Measurements from ENCODE around the gene LYZL1.
"Not testable (repeated sequence)": the region's sequence is repeated elsewhere in the genome, so short reads cannot be mapped to it uniquely, and the experiment has no call there.

Gene LYZL1

GRCh38 chr10:29315814-29316213 is 26.9 kb downstream of the LYZL1 start:
- Mint-ChIP-seq H3K36me3 (ENCODE audit: low read depth) (no peaks in the 10 kb centered on the region), H3K4me3 (no peak overlapping the region), H3K27ac (peak overlapping the region in 2 of 3 experiments; percentile 6 to 52), H3K27me3 (ENCODE audit: low read depth) (peaks cover 10% of the 10 kb centered on the region), H3K9me3 (peaks cover 5% of the 10 kb centered on the region), H3K4me1 (peaks cover 27% of the 10 kb centered on the region)
- TF ChIP-seq, protein P1, sequence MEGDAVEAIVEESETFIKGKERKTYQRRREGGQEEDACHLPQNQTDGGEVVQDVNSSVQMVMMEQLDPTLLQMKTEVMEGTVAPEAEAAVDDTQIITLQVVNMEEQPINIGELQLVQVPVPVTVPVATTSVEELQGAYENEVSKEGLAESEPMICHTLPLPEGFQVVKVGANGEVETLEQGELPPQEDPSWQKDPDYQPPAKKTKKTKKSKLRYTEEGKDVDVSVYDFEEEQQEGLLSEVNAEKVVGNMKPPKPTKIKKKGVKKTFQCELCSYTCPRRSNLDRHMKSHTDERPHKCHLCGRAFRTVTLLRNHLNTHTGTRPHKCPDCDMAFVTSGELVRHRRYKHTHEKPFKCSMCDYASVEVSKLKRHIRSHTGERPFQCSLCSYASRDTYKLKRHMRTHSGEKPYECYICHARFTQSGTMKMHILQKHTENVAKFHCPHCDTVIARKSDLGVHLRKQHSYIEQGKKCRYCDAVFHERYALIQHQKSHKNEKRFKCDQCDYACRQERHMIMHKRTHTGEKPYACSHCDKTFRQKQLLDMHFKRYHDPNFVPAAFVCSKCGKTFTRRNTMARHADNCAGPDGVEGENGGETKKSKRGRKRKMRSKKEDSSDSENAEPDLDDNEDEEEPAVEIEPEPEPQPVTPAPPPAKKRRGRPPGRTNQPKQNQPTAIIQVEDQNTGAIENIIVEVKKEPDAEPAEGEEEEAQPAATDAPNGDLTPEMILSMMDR (IDR thresholded peaks at IDR 0.05; ENCODE audit: unreplicated experiment in 3 of 3), result no peak

DNA sequence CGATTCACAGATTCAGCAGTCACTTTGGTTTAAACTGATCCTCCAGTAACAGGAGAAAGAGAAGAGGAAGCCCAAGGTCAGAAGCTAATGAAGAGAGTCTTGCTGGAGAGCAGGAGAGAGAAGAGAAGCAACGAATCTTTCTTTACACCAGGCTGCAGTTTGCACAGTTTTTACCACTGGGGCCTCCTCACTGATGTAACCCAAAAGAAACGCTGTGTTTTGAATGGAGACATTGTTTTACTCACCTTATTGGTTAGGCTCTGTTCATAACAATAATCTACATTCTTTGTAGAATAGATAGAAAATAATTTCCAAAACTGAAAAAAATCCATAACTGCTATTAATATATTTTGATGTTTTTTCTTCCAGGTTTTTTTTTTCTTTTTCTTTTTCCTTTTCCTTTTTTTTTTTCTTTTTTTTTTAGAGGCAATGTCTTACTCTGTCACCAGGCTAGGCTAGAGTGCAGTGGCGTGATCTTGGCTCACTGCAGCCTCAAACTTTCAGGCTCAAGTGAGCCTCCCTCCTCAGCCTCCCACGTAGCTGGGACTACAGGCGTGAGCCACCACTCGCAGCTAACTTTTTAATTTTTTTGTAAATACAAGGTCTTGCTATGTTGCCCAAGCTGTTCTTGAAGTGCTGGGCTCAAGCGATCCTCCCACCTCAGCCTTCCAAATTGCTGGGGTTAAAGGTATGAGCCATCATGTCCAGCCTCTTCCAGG is 27.6 kb downstream of the LYZL1 start:
- Mint-ChIP-seq H3K4me3 (no peak overlapping the region), H3K36me3 (ENCODE audit: low read depth) (no peaks in the 10 kb centered on the region), H3K27ac (peak overlapping the region in 2 of 3 experiments; percentile 6 to 52), H3K9me3 (peaks cover 5% of the 10 kb centered on the region), H3K4me1 (peaks cover 27% of the 10 kb centered on the region), H3K27me3 (ENCODE audit: low read depth) (peaks cover 7% of the 10 kb centered on the region)
- TF ChIP-seq, protein P1 (IDR thresholded peaks at IDR 0.05; ENCODE audit: unreplicated experiment in 3 of 3), result no peak

GRCh38 chr10:29317027-29317420 is 28.2 kb downstream of the LYZL1 start:
- no peak overlapping the region for H3K27ac Mint-ChIP-seq
- TF ChIP-seq, protein P1 (IDR thresholded peaks at IDR 0.05; ENCODE audit: unreplicated experiment in 3 of 3), result no peak
- H3K9me3 Mint-ChIP-seq, result peaks cover 5% of the 10 kb centered on the region
- no peak overlapping the region for H3K4me3 Mint-ChIP-seq
- peaks cover 5% of the 10 kb centered on the region for H3K27me3 Mint-ChIP-seq (ENCODE audit: low read depth)
- no peaks in the 10 kb centered on the region for H3K36me3 Mint-ChIP-seq (ENCODE audit: low read depth)
- H3K4me1 Mint-ChIP-seq, result peaks cover 27% of the 10 kb centered on the region

- Mint-ChIP-seq H3K36me3 (ENCODE audit: low read depth) (no peaks in the 10 kb centered on the region), H3K9me3 (peaks cover 5% of the 10 kb centered on the region), H3K4me3 (no peak overlapping the region), H3K27ac (peak overlapping the region in 1 of 3 experiments; percentile 52), H3K27me3 (ENCODE audit: low read depth) (peaks cover 5% of the 10 kb centered on the region), H3K4me1 (peaks cover 27% of the 10 kb centered on the region)
- TF ChIP-seq, protein P1 (IDR thresholded peaks at IDR 0.05; ENCODE audit: unreplicated experiment in 3 of 3), result no peak
Measured at GRCh38 chr10:29317423-29318021, 28.7 kb downstream of the LYZL1 start.

DNA sequence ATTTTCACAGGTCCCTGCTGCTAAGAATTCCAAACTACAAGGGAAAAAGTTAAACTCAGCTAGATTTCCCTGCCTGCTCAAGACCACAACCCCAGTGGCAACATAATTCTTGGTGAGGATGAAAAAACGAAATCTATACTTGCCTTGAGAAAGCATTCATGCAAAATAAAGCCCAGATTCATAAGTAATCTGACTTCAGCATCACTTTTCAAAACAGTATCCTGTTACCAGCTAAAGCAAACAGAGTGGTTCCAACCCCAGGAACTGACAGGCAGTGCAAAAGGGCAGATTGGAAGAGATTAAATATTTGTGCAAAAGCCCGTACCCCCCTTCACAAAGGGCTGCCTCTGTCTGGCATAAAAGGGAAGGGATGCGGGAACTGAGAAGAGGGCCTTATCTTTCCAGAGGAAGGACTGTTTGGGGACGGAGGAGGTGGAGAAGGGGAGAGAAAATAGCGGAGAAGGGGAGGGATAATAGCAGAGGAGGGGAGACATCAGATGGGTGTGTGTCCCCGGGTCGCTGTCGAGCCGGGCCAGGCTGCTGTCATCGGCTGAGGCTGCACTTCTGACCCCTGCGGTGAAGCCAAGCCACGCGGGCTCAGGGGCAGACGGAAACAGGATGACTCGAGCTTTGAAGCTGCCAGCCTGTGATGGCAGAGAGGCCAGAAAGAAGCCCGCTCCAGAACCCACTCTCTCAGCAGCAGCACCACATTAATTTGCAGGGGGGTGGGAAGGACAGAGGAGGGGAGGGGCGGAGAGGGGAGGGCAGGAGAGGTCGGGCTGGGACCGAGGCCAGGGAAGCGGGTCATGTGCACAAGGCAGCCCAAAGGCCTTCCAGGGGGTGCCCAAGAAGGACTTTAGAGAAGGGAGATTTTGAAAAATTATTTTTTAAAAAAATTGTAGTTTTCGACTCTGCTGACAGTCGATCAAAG is 29.5 kb downstream of the LYZL1 start:
- H3K27me3 Mint-ChIP-seq (ENCODE audit: low read depth), result not testable (repeated sequence)
- peaks cover 35% of the 10 kb centered on the region for H3K4me1 Mint-ChIP-seq

GRCh38 chr10:29319205-29319781 is 30.4 kb downstream of the LYZL1 start:
- H3K9me3 Mint-ChIP-seq, result peaks cover 2% of the 10 kb centered on the region
- no peaks in the 10 kb centered on the region for H3K36me3 Mint-ChIP-seq (ENCODE audit: low read depth)
- H3K4me1 Mint-ChIP-seq, result peaks cover 36% of the 10 kb centered on the region
- H3K4me3 Mint-ChIP-seq, result peak overlapping the region in 1 of 3 experiments; percentile 19
- TF ChIP-seq, protein P1 (IDR thresholded peaks at IDR 0.05; ENCODE audit: unreplicated experiment in 3 of 3), result no peak
- peak overlapping the region; percentile 47 to 75 (median 64) for H3K27ac Mint-ChIP-seq
- peaks cover 5% of the 10 kb centered on the region for H3K27me3 Mint-ChIP-seq (ENCODE audit: low read depth)

More for the DNA sequence above, 29.5 kb downstream of the LYZL1 start:
- H3K4me3 Mint-ChIP-seq, result peak overlapping the region; percentile 7 to 42 (median 12)
- H3K27ac Mint-ChIP-seq, result peak overlapping the region; percentile 47 to 75 (median 64)
- not testable (repeated sequence) for H3K36me3 Mint-ChIP-seq (ENCODE audit: low read depth); H3K9me3 Mint-ChIP-seq

DNA sequence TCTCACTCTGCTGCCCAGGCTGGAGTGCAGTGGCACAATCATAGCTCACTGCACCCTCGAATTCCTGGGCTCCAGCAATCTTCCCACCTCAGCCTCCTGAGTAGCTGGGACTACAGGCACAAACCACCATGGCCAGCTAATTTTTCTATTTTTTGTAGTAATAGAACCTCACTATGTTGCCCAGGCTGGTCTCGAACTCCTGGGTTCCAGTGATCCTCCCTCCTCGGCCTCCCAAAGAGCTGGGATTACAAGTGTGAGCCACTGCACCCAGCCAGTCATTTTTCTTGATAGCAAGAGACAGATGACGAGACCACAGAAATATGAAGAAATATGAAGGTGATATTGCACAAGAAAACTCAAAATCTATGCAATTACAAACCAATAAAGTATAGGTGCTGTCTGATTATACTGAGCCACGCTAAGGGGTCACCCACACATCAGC is 31.8 kb downstream of the LYZL1 start:
- not testable (repeated sequence) for H3K27me3 Mint-ChIP-seq (ENCODE audit: low read depth); H3K9me3 Mint-ChIP-seq; H3K36me3 Mint-ChIP-seq (ENCODE audit: low read depth); H3K4me3 Mint-ChIP-seq
- H3K27ac Mint-ChIP-seq, result peak overlapping the region in 2 of 3 experiments; percentile 22 to 25
- peaks cover 36% of the 10 kb centered on the region for H3K4me1 Mint-ChIP-seq

Measured in nephron (organoid).